ENCODE measurements around the gene ZNF644.
A peak's percentile ranks its signal among the peaks of the same experiment; 100 is the strongest.

ZNF644 gene

DNA sequence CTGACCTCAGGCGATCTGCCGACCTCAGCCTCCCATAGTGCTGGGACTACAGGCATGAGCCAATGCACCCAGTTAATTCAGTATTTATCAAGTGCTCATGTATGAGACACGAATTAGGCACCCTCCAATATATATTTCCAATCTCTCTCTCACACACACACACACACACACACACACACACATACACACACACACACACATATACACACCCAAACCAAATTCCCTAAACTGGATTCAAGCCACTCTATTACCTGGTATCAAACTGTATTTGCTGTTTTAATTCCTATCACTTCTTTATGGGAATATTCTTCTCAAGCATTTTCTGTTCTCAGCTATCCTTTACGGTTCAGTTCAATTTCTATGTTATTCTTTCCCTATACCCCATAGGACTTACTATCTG, 8.5 kb downstream of the ZNF644 start:
- Mint-ChIP-seq H3K9me3 (no peaks in the 10 kb centered on the region), H3K27ac (no peak overlapping the region), H3K4me3 (no peak overlapping the region), H3K4me1 (peaks cover 53% of the 10 kb centered on the region), H3K36me3 (peaks cover 31% of the 10 kb centered on the region), H3K27me3 (no peaks in the 10 kb centered on the region)
- CTCF ChIA-PET: interaction anchor here (0.6 kb wide), 1 partner anchor 265 kb away, joined by 3 read pairs; no protein-coding TSS in a partner anchor
- DNase-seq: no peak

DNA sequence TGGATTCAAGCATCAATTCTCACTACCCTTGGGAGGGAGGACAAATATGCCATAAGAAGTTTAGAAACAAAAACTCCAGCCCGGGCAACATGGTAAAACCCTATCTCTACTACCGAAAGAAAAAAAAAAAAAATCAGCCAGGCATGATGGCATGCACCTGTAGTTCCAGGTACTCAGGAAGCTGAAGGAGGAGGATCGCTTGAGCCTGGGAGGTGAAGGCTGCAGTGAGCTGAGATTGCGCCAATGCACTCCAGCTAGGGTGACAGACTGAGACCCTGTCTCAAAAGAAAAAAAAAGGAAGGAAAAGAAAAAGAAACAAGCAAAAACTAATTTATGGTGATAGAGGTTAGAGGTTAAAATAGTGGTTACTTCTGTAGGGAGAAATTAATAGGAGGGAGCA, 9.6 kb downstream of the ZNF644 start:
- H3K36me3 Mint-ChIP-seq: peaks cover 32% of the 10 kb centered on the region
- H3K4me3 Mint-ChIP-seq: no peak overlapping the region
- no peak overlapping the region for H3K27ac Mint-ChIP-seq
- DNase-seq: no peak
- CTCF ChIA-PET: no interaction called here
- H3K27me3 Mint-ChIP-seq: no peaks in the 10 kb centered on the region
- peaks cover 42% of the 10 kb centered on the region for H3K4me1 Mint-ChIP-seq
- no peaks in the 10 kb centered on the region for H3K9me3 Mint-ChIP-seq

DNA sequence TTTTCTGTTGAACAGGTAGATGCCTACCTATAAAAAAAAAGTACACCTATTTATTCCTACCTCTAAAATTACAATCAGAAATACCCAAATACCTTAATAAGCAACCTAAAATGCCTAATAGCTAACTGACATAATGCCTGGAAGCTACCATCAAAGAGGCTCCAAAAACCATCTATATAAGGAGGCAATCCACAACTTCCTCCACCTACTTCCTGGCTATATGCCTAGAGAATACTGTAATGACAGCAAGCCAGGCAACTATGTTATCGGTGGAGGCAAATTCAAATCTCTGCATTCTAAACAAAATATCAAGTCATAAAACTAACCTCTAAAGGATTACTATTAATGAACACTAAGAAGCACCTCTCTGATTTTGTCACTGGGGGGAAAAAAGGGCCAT, 10.1 kb downstream of the ZNF644 start:
- Mint-ChIP-seq H3K4me1 (peaks cover 42% of the 10 kb centered on the region), H3K27me3 (no peaks in the 10 kb centered on the region), H3K36me3 (peaks cover 32% of the 10 kb centered on the region), H3K4me3 (no peak overlapping the region), H3K9me3 (no peaks in the 10 kb centered on the region), H3K27ac (no peak overlapping the region)
- no peak for DNase-seq
- CTCF ChIA-PET: no interaction called here

DNA sequence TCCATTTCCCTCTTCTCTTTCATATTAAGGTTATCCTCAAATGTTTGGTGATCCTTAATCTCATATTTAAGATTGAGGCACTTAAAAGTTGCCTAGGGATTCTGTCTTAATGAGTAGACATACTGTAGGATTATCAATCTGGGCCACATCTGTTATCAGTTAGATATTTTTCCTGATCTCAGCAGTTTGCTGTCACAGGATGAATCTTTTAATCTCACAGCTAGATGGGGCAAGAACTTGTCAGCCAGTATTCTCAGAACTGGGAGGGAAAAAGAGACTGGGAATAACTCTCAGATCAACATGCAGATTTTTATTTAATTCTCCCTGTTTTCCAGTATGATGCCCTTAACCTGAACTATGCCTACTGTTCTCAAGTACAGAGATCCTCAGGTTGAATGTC, 14.0 kb downstream of the ZNF644 start:
- Mint-ChIP-seq H3K4me1 (peaks cover 37% of the 10 kb centered on the region), H3K9me3 (peaks cover 5% of the 10 kb centered on the region), H3K4me3 (no peak overlapping the region), H3K36me3 (peaks cover 31% of the 10 kb centered on the region), H3K27me3 (no peaks in the 10 kb centered on the region), H3K27ac (no peak overlapping the region)
- CTCF ChIA-PET: no interaction called here
- no peak for DNase-seq

DNA sequence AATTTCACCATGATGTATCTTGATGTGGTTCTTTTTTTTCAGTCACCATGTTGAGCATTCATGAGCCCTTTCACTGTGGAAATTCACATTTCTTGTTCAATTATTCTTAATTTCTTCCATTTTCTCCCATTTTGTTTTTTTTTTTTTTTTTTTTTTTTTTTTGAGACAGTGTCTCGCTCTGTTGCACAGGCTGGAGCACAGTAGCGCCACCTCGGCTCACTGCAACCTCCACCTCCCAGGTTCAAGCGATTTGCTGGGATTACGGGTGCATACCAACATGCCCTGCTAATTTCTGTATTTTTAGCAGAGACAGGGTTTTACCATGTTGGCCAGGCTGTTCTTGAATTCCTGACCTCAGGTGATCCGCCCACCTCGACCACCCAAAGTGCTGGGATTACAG, 14.7 kb downstream of the ZNF644 start:
- Mint-ChIP-seq H3K4me1 (peaks cover 30% of the 10 kb centered on the region), H3K9me3 (peaks cover 11% of the 10 kb centered on the region)

DNA sequence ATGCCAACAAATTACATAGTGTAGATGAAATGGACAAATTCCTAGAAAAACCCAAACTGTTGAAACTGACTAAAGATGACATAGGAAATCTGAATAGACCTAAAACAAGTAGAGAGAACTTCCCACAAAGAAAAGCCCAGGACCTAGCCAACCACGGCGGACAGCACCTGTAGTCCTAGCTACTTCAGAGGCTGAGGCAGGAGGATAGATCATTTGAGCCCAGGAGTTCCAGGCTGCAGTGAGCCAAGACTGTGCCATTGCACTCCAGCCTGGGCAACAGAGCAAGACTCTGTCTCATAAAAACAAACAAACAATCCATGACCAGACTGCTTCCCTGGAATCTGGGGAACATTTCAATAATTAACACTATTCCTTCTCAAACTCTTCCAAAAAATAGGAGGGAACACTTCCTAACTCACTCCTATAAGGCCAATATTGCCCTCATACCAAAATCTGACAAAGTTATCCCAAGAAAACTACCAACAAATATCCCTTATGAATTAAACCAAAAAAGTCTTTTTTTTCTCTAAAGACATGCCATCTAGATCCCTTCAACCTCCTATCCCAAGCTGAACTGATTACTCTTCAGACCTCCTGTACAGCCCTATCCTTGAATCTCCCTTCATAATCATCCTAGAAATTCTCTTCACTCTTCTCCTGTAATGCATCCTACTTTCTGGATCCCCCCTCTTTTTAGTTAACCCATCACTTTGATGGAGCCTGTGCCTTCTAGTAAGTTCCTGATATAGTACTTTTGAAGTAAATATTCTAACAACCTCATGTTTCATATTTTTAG, 15.5 kb downstream of the ZNF644 start:
- Mint-ChIP-seq H3K4me3 (no peak overlapping the region), H3K27ac (no peak overlapping the region), H3K4me1 (peaks cover 22% of the 10 kb centered on the region), H3K36me3 (peaks cover 36% of the 10 kb centered on the region), H3K27me3 (no peaks in the 10 kb centered on the region), H3K9me3 (peaks cover 16% of the 10 kb centered on the region)
- CTCF ChIA-PET: interaction anchor here (1.5 kb wide), 1 partner anchor 11 kb away, joined by 6 read pairs; no protein-coding TSS in a partner anchor
- no peak for DNase-seq

More for the DNA sequence above, 14.7 kb downstream of the ZNF644 start:
- Mint-ChIP-seq H3K4me3 (no peak overlapping the region), H3K27me3 (no peaks in the 10 kb centered on the region), H3K36me3 (peaks cover 33% of the 10 kb centered on the region), H3K27ac (no peak overlapping the region)
- CTCF ChIA-PET: no interaction called here
- DNase-seq: no peak

DNA sequence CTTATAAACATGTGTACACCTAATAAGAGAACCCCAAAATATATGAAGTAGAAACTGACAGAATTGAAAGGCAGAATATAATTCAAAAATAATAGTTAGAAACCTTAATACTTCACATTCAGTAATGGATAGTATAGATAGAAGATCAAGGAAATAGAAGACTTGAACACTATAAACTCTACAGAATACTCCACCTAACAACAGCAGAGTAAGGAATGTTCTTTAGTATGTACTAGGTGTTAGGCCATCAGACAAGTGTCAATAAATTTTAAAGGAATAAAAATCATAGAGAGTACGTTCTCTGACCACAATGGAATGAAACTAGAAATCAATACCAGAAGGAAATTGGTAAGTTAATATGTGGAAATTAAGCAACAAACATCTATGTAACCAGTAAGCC, 16.6 kb downstream of the ZNF644 start:
- peaks cover 22% of the 10 kb centered on the region for H3K9me3 Mint-ChIP-seq
- H3K27ac Mint-ChIP-seq: no peak overlapping the region
- DNase-seq: no peak
- H3K4me3 Mint-ChIP-seq: no peak overlapping the region
- H3K36me3 Mint-ChIP-seq: peaks cover 41% of the 10 kb centered on the region
- CTCF ChIA-PET: interaction anchor here (1.5 kb wide), 1 partner anchor 12 kb away, joined by 6 read pairs; no protein-coding TSS in a partner anchor
- H3K4me1 Mint-ChIP-seq: peaks cover 25% of the 10 kb centered on the region
- no peaks in the 10 kb centered on the region for H3K27me3 Mint-ChIP-seq

DNA sequence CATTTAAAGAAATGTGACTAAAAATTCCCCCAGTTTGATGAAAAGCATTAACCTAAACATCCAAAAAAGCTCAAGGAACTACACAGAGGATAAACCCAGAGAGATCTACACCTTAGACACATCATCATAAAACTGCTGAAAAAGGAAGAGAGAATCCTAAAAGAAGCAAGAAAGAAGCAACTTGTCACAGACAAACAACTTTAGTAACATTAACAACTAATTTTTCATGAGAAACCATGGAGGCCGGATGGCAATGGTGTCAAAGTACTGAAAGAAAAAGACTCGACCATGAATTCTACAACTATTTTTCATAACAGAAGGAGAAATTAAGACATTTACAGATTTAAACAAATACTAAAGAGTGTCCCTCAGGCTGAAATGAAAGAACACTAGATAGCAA, 17.7 kb downstream of the ZNF644 start:
- H3K4me3 Mint-ChIP-seq: no peak overlapping the region
- peaks cover 28% of the 10 kb centered on the region for H3K9me3 Mint-ChIP-seq
- no peaks in the 10 kb centered on the region for H3K27me3 Mint-ChIP-seq
- H3K27ac Mint-ChIP-seq: no peak overlapping the region
- CTCF ChIA-PET: no interaction called here
- peaks cover 48% of the 10 kb centered on the region for H3K36me3 Mint-ChIP-seq
- peaks cover 26% of the 10 kb centered on the region for H3K4me1 Mint-ChIP-seq
- DNase-seq: no peak

DNA sequence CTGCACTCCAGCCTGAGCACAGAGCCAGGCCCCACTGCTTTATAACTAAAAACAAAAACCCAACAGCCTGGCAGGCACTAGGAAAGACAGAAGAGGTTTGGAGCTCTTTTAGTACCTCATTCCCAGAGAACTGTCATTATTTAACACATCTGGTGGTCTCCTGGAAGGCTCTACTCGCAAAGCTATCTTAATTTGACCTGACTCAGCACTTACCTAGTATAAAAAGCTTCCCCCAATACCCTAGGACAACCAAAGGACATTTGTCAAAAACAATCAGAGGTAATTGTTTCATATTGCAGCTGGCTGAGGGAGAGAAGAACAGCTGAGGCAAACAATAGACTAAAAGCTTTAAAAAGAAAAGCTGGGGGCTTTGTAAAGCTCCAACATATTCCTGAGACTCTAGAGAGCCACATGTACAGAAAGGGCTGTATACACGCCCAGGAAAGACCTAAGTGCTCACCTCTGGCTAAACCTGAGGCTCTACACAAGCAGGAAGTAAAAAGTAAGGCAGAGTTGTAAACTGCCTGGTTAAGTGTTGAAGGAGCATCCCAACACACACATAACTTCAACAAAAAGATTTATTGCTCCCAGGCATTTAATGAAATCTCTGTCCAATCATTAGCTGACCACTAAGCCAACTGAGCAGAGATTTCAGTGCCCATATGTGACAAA, 25.0 kb downstream of the ZNF644 start:
- Mint-ChIP-seq H3K36me3 (peaks cover 77% of the 10 kb centered on the region), H3K27ac (no peak overlapping the region), H3K9me3 (peaks cover 29% of the 10 kb centered on the region), H3K4me1 (peaks cover 14% of the 10 kb centered on the region), H3K4me3 (no peak overlapping the region), H3K27me3 (no peaks in the 10 kb centered on the region)
- no peak for DNase-seq
- CTCF ChIA-PET: no interaction called here

DNA sequence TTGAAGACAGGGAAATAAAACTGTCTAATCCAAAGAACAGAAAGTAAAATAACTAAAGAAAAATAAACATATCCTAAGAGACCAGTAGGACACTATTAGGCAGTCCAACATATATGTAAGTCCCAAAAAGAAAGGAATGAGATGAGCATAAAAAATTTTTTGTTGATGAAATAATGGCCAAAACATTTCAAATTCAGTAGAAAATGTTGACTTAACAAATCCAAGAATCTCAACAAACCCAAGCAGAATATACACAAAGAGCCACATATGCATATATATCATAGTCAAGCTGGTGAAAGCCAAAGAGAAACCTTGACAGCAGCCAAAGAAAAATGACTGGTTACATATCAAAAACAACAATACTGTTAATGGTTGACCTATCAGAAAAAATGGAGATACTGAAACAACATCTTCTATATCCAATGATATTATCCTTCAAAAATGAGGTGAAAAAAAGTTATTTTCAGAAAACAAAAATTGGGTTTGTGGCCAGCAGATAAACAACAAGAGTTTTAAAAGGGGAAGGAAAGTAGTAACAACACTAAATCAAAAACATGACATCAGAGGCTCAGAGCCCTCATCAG, 26.4 kb downstream of the ZNF644 start:
- no peak for DNase-seq
- Mint-ChIP-seq H3K9me3 (peaks cover 22% of the 10 kb centered on the region), H3K27ac (peak overlapping the region; percentile 21), H3K27me3 (no peaks in the 10 kb centered on the region), H3K4me1 (peaks cover 12% of the 10 kb centered on the region), H3K36me3 (peaks cover 81% of the 10 kb centered on the region), H3K4me3 (no peak overlapping the region)
- CTCF ChIA-PET: no interaction called here

DNA sequence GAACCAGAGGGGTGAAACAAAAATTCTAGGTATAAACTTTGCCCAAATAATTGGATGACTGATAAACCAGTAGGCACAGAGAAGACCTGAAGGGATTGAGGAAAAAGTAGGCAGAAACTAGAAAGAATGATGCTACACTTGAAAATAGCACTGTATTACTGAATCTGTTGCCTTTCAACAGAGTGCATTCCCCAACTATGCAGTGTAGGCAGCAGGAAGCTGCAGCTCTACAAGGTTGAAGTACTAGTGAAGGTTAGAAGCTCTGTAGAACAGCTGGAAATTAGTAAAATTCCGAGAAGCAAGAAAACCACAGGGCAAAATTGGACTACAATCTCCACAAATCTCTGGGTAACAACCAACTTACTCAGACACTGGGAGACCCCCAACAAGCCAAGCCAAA, 27.4 kb downstream of the ZNF644 start:
- H3K9me3 Mint-ChIP-seq: peaks cover 19% of the 10 kb centered on the region
- peaks cover 14% of the 10 kb centered on the region for H3K4me1 Mint-ChIP-seq
- no peak for DNase-seq
- no peak overlapping the region for H3K4me3 Mint-ChIP-seq
- peaks cover 82% of the 10 kb centered on the region for H3K36me3 Mint-ChIP-seq
- no peak overlapping the region for H3K27ac Mint-ChIP-seq
- CTCF ChIA-PET: no interaction called here
- H3K27me3 Mint-ChIP-seq: no peaks in the 10 kb centered on the region

DNA sequence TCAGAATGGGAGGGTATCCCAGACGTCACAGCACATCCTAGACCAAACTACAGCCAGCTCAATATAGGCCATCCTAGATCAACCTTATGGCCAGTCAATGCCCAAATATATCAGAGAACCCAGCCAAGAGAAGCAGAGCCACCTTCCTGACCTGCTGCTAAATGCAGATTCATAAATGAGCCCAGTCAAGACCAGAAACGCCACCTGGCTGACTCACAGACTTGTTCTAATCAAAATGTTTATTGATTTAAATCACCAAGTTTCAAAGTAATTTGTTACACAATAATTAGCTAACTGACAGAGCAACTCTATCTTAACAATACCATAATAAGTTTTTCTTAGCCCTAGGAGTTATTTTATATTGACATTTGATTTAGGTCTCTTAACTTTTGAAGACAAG, 28.6 kb downstream of the ZNF644 start:
- peaks cover 20% of the 10 kb centered on the region for H3K9me3 Mint-ChIP-seq
- no peak for DNase-seq
- peaks cover 14% of the 10 kb centered on the region for H3K4me1 Mint-ChIP-seq
- no peaks in the 10 kb centered on the region for H3K27me3 Mint-ChIP-seq
- H3K4me3 Mint-ChIP-seq: no peak overlapping the region
- peaks cover 83% of the 10 kb centered on the region for H3K36me3 Mint-ChIP-seq
- CTCF ChIA-PET: no interaction called here
- H3K27ac Mint-ChIP-seq: no peak overlapping the region

DNA sequence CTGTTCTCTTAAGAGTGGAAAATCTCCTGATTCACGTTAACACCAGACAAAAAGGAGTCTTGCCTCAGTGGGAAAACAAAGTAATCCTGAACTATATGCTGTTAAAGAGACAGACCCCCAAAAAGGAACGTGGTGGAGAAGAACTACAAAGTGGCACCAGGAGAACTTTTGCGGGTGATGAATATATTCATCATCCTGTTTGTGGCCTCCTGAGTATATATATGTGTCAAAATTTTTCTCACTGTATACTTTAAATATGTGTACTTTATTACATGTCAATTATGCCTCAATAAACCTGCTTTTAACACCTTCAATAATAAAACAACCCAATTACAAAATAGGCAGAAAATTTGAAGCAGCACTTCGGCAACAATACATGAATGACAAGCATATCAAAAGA, 31.1 kb downstream of the ZNF644 start:
- no peaks in the 10 kb centered on the region for H3K27me3 Mint-ChIP-seq
- no peak overlapping the region for H3K4me3 Mint-ChIP-seq
- peaks cover 19% of the 10 kb centered on the region for H3K4me1 Mint-ChIP-seq
- peaks cover 22% of the 10 kb centered on the region for H3K9me3 Mint-ChIP-seq
- no peak for DNase-seq
- CTCF ChIA-PET: no interaction called here
- H3K36me3 Mint-ChIP-seq: peaks cover 85% of the 10 kb centered on the region
- no peak overlapping the region for H3K27ac Mint-ChIP-seq

DNA sequence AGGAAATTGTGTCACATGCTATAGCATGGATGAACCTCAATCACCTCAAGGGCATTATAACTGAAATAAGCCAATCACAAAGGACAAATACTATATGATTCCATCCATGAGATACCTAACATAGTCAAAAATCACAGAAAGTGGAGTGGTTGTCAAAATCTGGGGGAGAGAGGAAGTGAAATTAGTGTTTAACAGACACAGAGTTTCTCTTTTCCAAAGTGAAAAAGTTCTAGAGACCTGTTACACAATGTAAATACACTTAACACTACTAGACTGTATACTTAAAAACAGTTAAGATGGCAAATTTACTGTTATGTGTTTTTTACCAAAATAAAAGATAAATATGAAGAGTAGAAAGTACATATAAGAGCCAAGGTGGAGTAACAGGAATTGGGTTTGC, 31.8 kb downstream of the ZNF644 start:
- DNase-seq: no peak
- no peak overlapping the region for H3K4me3 Mint-ChIP-seq
- H3K36me3 Mint-ChIP-seq: peaks cover 82% of the 10 kb centered on the region
- H3K27me3 Mint-ChIP-seq: no peaks in the 10 kb centered on the region
- peaks cover 19% of the 10 kb centered on the region for H3K9me3 Mint-ChIP-seq
- CTCF ChIA-PET: no interaction called here
- peaks cover 14% of the 10 kb centered on the region for H3K4me1 Mint-ChIP-seq
- no peak overlapping the region for H3K27ac Mint-ChIP-seq

DNA sequence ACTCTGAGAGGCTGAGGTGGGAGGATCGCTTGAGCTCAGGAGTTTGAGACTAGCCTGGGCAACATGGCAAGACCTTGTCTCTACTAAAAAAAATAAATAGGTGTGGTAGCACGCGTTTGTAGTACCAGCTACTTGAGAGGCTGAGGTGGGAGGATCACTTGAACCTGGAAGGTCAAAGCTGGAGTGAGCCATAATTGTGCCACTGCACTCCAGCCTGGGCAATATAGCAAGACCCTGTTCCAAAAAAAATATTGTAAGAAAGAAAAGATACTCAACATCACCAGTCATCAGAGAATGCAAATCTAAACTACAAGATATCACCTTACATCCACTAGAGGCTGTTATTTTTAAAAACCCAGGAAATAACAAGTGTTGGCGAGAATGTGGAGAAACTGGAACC, 32.5 kb downstream of the ZNF644 start:
- CTCF ChIA-PET: no interaction called here
- Mint-ChIP-seq H3K27me3 (no peaks in the 10 kb centered on the region), H3K4me1 (peaks cover 11% of the 10 kb centered on the region), H3K36me3 (peaks cover 76% of the 10 kb centered on the region), H3K4me3 (no peak overlapping the region), H3K9me3 (peaks cover 19% of the 10 kb centered on the region), H3K27ac (no peak overlapping the region)
- DNase-seq: no peak
